Epidermal melanocyte (primary cell): ENCODE results near the gene GNAT3.

Experiments
- DNase-seq: peaks from one replicate; pipeline ENCODE4 v3.0.0; 2011; ENCODE audit warnings: low spot score; ENCODE audit not compliant: insufficient read length

The GNAT3 gene

DNA sequence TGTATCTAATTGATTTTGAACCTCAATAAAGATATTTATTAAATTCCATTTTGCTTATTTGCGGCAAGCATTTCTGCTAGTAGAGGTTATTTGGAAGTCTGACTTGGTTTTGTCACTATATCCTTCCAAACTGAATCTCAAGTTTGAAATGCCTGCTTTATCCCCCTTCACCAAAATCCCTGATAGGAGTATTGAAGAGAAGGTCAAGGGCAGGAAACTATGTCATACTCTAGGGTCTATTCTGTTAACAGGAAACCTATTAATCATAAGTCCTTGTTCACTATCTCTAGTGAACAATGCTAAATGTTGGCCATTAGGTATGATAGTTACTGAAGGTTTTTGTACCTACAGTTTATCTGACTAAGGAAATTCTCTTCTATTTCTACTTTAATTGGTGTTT, 11.5 kb downstream of the GNAT3 start:
- DNase-seq, result no peak

DNA sequence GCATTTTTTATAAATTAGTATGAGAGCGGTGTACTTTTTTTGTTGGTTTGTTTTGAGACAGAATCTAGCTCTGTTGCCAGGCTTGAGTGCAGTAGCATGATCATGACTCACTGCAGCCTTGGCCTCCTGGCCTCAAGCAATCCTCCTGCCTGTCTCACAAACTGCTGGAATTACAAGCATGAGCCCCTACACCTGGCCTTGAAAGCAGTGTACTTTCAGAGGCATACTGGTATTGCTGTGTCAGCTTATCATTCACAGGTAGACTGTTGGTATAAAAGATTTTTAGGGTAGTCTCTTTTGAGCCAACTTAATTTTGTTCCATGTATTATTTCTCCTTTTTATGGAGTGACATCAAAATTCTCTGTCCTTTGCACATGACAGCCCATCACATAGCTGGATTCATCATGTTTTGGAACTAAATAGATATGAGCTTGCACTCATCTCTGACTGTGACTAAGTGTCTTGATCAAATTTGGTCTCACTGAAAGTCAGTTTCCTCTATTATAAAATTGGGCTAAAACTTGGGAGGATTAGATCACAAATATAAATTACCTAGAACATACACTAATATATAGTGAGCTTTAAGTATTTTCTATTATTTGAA, 12.4 kb downstream of the GNAT3 start:
- DNase-seq, result no peak

DNA sequence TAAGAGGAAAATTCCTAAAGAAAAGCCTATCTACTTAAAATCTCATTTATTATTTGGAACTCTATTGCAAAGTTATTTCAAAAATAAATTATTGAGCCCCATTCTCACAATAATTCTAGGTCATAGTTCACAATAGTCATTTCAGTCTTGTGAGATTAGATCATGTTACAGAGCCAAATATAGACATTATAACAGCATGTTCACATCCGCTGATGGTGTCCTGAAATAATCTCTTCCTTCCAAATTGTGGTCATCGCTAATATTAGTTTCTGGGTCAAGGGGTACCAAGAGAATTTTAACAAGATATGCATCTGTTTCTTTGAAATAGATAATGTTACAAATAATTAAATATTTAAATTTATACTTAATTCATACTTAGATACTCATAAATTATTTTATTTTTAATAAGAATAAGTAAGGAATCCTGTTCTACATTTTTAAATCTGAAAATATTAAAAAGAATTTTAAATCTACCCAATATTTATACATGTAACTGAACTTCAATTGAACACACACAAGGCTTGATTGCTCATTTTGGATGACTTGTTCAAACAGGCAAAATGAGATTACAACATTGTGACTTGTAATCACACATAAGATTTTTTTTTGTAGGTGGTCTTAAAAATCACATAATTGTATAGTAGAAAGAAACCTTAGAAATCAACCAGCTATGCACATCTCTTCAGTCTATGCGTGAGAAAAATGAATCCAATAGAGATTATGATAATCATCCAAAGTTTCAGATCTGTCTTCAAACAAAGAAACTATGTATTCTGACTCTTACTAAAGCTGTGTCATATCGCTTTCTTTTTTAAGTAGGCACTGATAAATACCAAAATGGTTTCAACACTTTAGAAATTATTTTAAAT, 13.1 kb downstream of the GNAT3 start:
- no peak for DNase-seq

- DNase-seq, result no peak
Observed at GRCh38 chr7:80496586-80496985, 15.3 kb downstream of the GNAT3 start.

DNA sequence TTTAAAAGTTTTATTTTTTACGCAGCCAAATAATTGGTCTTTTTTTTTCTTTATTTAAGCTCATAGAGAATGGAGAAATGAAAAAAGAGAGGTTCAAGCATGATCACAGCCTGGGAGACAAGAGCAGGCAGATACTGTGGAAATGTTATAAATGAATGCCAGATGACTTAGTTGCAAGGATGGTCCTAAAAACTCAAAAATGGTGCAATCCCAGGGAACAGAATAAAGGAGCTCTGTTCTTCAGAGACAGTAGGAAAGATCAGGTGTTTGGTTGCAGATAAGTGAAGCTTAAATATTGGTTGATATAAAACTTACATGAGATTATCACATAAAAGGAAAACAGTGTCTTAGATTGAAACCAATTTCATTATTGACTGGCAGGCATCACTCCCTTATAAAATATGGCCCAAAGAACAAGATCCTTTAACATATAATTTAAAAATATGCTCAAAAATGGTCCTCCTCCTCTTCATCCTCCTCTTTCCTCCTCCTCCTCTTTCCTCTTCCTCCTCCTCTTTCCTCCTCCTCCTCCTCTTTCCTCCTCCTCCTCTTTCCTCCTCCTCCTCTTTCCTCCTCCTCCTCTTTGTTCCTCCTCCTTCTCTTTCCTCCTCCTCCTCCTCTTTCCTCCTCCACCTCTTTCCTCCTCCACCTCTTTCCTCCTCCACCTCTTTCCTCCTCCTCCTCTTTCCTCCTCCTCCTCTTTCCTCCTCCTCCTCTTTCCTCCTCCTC, 18.6 kb downstream of the GNAT3 start:
- no peak for DNase-seq

GRCh38 chr7:80491462-80491861, 20.4 kb downstream of the GNAT3 start:
- no peak for DNase-seq

- no peak for DNase-seq
Observed at GRCh38 chr7:80488851-80489370, 23.0 kb downstream of the GNAT3 start.

GRCh38 chr7:80488406-80488805, 23.5 kb downstream of the GNAT3 start:
- DNase-seq, result no peak

DNA sequence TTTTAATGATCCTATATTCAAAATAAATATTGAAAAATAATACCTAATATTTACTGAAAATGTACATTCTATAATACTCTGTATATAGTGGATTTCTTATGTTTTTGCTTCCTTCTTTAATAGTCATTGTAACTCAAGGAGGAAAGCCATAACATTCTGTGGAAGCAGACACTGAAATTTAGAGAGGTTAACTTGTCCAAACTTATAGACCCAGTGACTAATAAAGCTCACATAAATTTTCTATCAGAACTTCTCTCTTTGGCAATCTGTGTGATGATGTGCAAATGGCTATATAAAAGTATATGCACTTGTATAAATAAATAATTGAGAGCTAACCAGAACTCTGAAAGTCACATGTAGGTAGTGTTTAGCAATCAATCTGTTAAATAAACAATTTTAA, 26.1 kb downstream of the GNAT3 start:
- DNase-seq, result no peak

- DNase-seq, result no peak
Observed at GRCh38 chr7:80482950-80483349, 28.9 kb downstream of the GNAT3 start.

DNA sequence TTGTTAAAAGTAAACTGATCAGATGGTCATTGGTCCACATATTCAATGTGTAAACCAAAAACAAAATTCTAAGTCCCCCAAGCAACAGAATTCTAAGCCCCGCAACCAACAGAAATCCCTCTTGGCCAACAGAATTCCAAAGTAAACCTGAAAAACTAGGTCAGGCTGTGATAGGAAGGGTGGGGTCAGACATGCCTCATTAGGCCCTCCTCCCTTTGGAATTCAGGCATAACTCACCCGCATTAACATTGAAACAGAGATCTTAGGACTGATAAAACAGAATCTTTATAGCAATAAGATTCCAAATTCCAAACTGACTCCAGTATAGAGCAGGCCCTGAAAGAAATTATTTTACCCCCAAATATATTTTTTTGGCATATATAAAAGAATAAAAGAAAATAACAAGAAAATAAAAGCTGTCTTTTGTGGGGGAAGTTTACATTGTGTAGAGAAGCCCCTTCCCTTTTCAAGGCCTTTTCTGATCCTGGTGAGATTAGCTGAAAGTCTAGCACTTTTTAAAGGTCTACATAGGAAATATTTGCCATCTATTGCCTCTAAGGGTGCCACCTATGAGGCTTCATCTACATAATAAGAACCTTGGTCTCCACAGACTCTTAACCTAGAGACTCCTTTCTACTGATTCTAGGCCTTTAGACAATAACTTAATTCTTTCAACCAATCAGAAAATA, 30.5 kb downstream of the GNAT3 start:
- no peak for DNase-seq

GRCh38 chr7:80480566-80480965, 31.3 kb downstream of the GNAT3 start:
- DNase-seq, result no peak

DNA sequence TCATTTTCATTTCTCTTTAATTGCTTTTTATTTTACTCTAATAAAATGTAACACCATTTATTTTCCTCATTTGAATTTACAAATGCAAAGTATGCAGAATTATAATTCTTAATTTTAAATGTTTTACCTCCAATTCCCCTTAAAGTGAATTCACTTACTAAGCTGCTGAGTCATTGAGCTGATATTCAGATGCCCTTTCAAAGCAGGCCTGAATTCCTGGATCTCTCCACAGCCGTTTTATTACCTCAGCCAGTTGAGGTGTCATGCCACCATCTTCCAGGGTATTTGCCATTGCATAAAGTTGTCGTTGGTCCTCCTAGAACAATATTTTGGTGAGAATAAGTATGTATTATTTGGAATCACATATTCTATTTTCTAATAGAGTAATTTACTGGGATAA, 33.2 kb downstream of the GNAT3 start:
- no peak for DNase-seq

DNA sequence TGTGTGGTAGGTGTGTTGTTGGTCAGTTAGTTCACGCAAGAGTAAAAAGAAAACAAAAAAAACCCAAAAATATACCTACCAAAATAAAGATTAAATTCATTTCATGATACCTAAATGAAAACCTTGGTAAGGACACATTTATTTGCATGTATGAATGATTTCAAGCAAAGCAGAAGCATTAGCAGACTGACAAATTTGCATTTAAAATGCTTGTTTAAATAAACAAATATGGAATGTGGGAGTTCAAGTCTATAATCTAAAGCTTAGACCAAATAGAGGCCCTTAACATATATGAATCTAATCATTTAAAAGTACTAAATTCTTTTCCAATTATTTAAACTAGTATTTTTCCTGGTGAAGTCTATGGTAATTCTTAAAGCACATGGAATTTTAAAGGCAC, 35.8 kb downstream of the GNAT3 start:
- DNase-seq, result no peak

GRCh38 chr7:80475383-80475782, 36.5 kb downstream of the GNAT3 start:
- DNase-seq, result no peak

- DNase-seq, result no peak
Observed at GRCh38 chr7:80473751-80474150, 38.1 kb downstream of the GNAT3 start.

GRCh38 chr7:80472491-80473200, 39.2 kb downstream of the GNAT3 start:
- DNase-seq, result no peak

- DNase-seq, result no peak
Observed at GRCh38 chr7:80468931-80469714, 42.7 kb downstream of the GNAT3 start.

DNA sequence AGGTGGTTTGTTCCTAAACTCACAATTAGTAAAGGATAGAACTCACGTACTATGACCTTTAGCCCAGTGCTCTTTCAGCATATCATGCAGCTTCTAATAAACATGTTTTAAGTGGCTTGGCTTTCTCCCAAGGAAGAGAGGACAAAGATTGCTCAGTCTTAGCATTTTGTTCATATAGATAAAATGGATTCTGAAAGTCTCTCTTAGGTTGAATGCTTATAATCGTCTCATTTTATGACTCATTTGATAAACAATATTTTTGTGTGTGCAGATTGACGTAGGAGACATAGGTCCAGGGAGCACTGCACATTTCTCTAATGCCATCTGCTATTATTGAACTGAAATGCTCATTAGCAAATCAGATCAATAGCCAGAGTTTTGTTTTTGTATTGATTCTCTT, 44.8 kb downstream of the GNAT3 start:
- DNase-seq, result no peak

DNA sequence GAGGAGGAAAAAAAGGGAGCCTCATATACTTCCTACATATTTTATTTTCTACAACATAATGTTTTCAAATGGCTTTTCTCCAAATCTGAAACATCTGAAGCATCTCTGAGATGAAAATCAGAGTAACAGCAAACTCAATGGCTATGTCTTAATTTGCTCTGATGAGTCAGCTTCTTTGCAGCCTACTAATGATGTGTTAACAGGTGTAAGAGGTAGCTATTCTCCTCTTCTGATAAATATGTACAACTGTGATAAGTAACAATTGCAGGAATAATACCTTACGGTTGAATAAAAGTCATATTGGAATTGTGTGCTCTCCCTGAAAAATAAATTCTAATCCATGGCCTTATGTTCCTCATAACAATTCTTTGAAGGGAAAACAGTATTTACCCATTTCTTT, 45.2 kb downstream of the GNAT3 start:
- DNase-seq, result no peak
